ENCODE data around the gene TMEM183A. TPM values are rescaled to one million over a fixed set of nuclear protein-coding genes. Genes with fewer than 3 reads are reported as not detected.

The TMEM183A gene
- total RNA-seq, 1 donor from 2014 or later, result 75.8 TPM

DNA sequence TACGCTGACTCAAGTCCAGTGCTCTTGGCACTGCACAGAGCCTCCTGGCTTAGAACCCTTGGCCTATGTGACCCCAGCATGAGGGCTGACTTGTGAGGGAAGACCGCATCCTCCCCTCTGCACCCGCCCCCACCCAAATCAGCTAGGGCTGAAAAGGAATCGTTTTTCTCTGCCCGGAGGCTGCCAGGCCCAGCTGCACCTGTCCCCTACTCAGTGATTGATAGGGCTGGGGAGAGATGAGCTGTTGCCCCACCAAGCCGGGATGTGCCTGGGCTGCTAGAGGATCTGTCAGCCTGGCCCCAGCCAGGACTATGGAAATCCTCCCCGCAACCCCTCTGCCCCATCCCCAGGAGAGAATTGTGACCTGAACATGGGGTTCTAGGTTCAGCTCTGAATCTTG is 58.0 kb downstream of the TMEM183A start:
- peaks cover 21% of the 10 kb centered on the region for H3K4me1 Mint-ChIP-seq (ENCODE audit: unreplicated experiment)
- peaks cover 8% of the 10 kb centered on the region for H3K27me3 Mint-ChIP-seq
- H3K27ac Mint-ChIP-seq, result no peak overlapping the region
- no peak overlapping the region for H3K4me3 Mint-ChIP-seq
- no peak for TF ChIP-seq CTCF (conservative IDR thresholded peaks at IDR 0.05)
- DNase-seq (ENCODE audit: extremely low spot score, unreplicated experiment), result no peak
- no peaks in the 10 kb centered on the region for H3K9me3 Mint-ChIP-seq
- H3K36me3 Mint-ChIP-seq, result no peaks in the 10 kb centered on the region

- H3K4me3 Mint-ChIP-seq, result no peak overlapping the region
- no peak for DNase-seq (ENCODE audit: extremely low spot score, unreplicated experiment)
- no peaks in the 10 kb centered on the region for H3K36me3 Mint-ChIP-seq
- no peak for TF ChIP-seq CTCF (conservative IDR thresholded peaks at IDR 0.05)
- H3K9me3 Mint-ChIP-seq, result no peaks in the 10 kb centered on the region
- H3K4me1 Mint-ChIP-seq (ENCODE audit: unreplicated experiment), result peaks cover 21% of the 10 kb centered on the region
- H3K27ac Mint-ChIP-seq, result no peak overlapping the region
- peaks cover 8% of the 10 kb centered on the region for H3K27me3 Mint-ChIP-seq
Observed at GRCh38 chr1:203065986-203066385, 58.8 kb downstream of the TMEM183A start.

- no peak for DNase-seq (ENCODE audit: extremely low spot score, unreplicated experiment)
- peaks cover 13% of the 10 kb centered on the region for H3K27me3 Mint-ChIP-seq
- H3K9me3 Mint-ChIP-seq, result no peaks in the 10 kb centered on the region
- H3K4me1 Mint-ChIP-seq (ENCODE audit: unreplicated experiment), result peaks cover 21% of the 10 kb centered on the region
- no peak overlapping the region for H3K4me3 Mint-ChIP-seq
- H3K36me3 Mint-ChIP-seq, result no peaks in the 10 kb centered on the region
- no peak overlapping the region for H3K27ac Mint-ChIP-seq
- no peak for TF ChIP-seq CTCF (conservative IDR thresholded peaks at IDR 0.05)
Observed at GRCh38 chr1:203066965-203067364, 59.8 kb downstream of the TMEM183A start.

DNA sequence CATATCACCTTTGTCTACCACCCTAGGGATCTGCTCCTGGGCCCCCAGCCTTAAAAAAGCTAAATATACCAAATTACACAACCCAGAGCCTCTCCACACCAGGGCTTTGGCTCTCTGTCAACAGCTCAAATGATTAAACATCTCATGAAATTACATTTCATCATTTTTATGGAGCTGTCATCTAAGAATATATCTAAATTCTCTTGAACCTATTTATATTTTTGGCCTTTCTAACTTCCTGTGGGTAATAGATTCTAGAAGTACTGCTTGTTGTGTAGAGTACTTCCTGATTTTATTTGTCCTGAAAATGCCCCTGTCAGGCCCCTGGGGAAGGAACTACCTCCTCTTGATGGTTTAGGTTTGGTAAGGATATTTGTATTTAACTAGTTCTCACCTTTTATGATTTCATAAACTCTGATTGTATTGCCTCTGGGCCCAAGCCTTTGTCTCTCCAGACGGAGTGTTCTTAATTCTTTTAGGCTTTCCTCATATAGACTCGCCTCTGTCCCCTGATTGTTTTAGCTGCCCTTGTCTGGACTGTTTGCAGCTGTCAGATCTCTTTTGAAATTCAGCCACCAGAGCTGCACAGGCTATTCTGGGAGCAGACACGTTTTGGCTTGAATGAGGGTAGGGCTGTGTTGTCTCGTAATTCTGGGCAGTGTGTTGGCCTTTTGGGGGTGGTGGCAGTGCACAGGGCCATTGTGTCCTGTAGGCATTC is 62.0 kb downstream of the TMEM183A start:
- no peaks in the 10 kb centered on the region for H3K9me3 Mint-ChIP-seq

DNA sequence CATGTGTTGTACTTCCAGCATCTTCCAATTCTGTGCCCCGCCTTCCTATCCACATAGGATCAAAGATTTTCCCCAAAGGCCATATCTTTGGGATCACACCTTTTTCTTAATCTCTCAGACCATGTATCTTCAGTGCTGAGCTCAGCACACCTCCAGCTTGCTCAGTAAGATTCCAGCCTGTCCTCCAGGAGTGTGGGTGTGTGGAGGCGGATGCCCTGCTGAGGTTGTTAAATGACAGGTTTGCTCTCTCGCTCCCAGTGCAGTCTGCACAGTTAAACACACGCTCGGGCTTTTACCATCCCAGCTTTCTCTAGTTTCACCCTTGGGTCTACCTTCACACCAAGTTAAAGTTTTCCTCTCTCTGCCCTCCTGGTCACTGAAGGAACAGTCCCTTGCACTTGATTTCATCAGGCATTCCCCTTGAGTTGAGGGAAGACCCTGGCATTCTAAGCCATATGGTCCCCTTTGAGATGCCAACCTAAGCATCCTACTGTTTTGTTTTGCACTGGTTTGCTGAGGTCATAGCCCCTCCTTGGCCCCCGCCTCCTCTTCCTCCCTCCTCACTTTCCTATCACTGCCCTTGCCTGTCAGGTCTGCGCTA is 64.9 kb downstream of the TMEM183A start:
- H3K4me1 Mint-ChIP-seq (ENCODE audit: unreplicated experiment), result peaks cover 15% of the 10 kb centered on the region
- H3K27ac Mint-ChIP-seq, result no peak overlapping the region
- H3K27me3 Mint-ChIP-seq, result peaks cover 54% of the 10 kb centered on the region
- TF ChIP-seq CTCF (conservative IDR thresholded peaks at IDR 0.05), result no peak
- H3K9me3 Mint-ChIP-seq, result no peaks in the 10 kb centered on the region
- H3K36me3 Mint-ChIP-seq, result no peaks in the 10 kb centered on the region
- H3K4me3 Mint-ChIP-seq, result no peak overlapping the region
- DNase-seq (ENCODE audit: extremely low spot score, unreplicated experiment), result no peak

More for the DNA sequence above, 62.0 kb downstream of the TMEM183A start:
- H3K27me3 Mint-ChIP-seq, result peaks cover 35% of the 10 kb centered on the region
- H3K36me3 Mint-ChIP-seq, result no peaks in the 10 kb centered on the region
- H3K27ac Mint-ChIP-seq, result no peak overlapping the region
- H3K4me3 Mint-ChIP-seq, result no peak overlapping the region
- peaks cover 15% of the 10 kb centered on the region for H3K4me1 Mint-ChIP-seq (ENCODE audit: unreplicated experiment)
- no peak for DNase-seq (ENCODE audit: extremely low spot score, unreplicated experiment)
- TF ChIP-seq CTCF (conservative IDR thresholded peaks at IDR 0.05), result no peak
